ENCODE data around the gene POU2AF1. TPM values are rescaled to one million over a fixed set of nuclear protein-coding genes. Genes with fewer than 3 reads are reported as not detected.

The POU2AF1 gene
- total and polyA plus RNA-seq, 2 experiments from 2014 or later, result not detected

DNA sequence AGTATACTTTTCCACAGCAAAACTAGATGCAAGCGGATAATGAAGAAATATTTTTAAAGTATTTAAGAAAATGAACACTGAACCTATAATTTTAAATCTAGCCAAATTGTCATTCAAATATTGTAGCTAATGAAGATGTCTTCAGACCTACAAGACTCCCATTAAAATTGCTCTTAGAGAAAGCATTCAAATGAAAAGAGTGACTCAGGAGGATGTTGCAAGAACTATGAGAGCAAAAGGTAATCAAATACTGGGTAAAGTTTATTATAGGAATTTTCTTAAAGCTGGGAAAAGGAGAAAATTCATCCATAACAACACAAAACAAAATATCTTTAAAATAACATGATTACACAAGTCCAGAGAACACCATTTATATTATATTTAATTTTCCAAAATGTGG, 5.4 kb upstream of the POU2AF1 start:
- Mint-ChIP-seq H3K36me3 (ENCODE audit: low read depth) (no peaks in the 10 kb centered on the region), H3K27ac (0 out of 2 replicates have a peak overlapping the region, but pooled peaks have one; percentile 54), H3K4me1 (peaks cover 2% of the 10 kb centered on the region; the same call in 1 of the 3 replicates), H3K4me3 (no peak overlapping the region), H3K9me3 (no peaks in the 10 kb centered on the region), H3K27me3 (ENCODE audit: insufficient read depth, low read depth, poor library complexity) (peaks cover 2% of the 10 kb centered on the region)
- no peaks in the 10 kb centered on the region for H3K79me2 ChIP-seq (replicated peaks; ENCODE audit: insufficient read depth)
- no peak overlapping the region for H3K27ac ChIP-seq (ENCODE audit: low read depth)
- no peaks in the 10 kb centered on the region for H3K36me3 ChIP-seq (ENCODE audit: insufficient read depth)
- ATAC-seq (no peak), DNase-seq (ENCODE audit: low spot score) (no peak)
- no peak overlapping the region for H3K4me3 ChIP-seq
- H4K20me1 ChIP-seq (replicated peaks; ENCODE audit: insufficient read depth), result no peaks in the 10 kb centered on the region
- H3K9me2 ChIP-seq (ENCODE audit: insufficient read depth), result peaks cover 17% of the 10 kb centered on the region; the same call in 1 of the 2 replicates
- H3K4me2 ChIP-seq, result no peak overlapping the region
- no peaks in the 10 kb centered on the region for H3F3A ChIP-seq (replicated peaks; ENCODE audit: low read depth)
- TF ChIP-seq STAT1 (IDR thresholded peaks at IDR 0.05; ENCODE audit: unreplicated experiment), result no peak
- TF ChIP-seq ZNF331 (CRISPR knock-in tag; IDR thresholded peaks at IDR 0.05; ENCODE audit: low read depth), result no peak
- TF ChIP-seq EZH2phosphoT487 (IDR thresholded peaks at IDR 0.05; ENCODE audit: unreplicated experiment), result no peak
- TF ChIP-seq, protein P1, sequence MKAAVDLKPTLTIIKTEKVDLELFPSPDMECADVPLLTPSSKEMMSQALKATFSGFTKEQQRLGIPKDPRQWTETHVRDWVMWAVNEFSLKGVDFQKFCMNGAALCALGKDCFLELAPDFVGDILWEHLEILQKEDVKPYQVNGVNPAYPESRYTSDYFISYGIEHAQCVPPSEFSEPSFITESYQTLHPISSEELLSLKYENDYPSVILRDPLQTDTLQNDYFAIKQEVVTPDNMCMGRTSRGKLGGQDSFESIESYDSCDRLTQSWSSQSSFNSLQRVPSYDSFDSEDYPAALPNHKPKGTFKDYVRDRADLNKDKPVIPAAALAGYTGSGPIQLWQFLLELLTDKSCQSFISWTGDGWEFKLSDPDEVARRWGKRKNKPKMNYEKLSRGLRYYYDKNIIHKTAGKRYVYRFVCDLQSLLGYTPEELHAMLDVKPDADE (IDR thresholded peaks at IDR 0.05), result no peak
- no peak for TF ChIP-seq CTCF (conservative IDR thresholded peaks at IDR 0.05; ENCODE audit: low read depth in 2 of 2)
- TF ChIP-seq POLR2AphosphoS5 (IDR thresholded peaks at IDR 0.05; ENCODE audit: low read depth), result no peak
- no peak for TF ChIP-seq ZNF462 (CRISPR knock-in tag; IDR thresholded peaks at IDR 0.05)
- TF ChIP-seq, protein P2, sequence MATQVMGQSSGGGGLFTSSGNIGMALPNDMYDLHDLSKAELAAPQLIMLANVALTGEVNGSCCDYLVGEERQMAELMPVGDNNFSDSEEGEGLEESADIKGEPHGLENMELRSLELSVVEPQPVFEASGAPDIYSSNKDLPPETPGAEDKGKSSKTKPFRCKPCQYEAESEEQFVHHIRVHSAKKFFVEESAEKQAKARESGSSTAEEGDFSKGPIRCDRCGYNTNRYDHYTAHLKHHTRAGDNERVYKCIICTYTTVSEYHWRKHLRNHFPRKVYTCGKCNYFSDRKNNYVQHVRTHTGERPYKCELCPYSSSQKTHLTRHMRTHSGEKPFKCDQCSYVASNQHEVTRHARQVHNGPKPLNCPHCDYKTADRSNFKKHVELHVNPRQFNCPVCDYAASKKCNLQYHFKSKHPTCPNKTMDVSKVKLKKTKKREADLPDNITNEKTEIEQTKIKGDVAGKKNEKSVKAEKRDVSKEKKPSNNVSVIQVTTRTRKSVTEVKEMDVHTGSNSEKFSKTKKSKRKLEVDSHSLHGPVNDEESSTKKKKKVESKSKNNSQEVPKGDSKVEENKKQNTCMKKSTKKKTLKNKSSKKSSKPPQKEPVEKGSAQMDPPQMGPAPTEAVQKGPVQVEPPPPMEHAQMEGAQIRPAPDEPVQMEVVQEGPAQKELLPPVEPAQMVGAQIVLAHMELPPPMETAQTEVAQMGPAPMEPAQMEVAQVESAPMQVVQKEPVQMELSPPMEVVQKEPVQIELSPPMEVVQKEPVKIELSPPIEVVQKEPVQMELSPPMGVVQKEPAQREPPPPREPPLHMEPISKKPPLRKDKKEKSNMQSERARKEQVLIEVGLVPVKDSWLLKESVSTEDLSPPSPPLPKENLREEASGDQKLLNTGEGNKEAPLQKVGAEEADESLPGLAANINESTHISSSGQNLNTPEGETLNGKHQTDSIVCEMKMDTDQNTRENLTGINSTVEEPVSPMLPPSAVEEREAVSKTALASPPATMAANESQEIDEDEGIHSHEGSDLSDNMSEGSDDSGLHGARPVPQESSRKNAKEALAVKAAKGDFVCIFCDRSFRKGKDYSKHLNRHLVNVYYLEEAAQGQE (IDR thresholded peaks at IDR 0.05; ENCODE audit: unreplicated experiment), result no peak
- TF ChIP-seq CREB1 (CRISPR knock-in tag; IDR thresholded peaks at IDR 0.05; ENCODE audit: low read depth), result no peak
- no peak for TF ChIP-seq EZH2 (IDR thresholded peaks at IDR 0.05; ENCODE audit: low read depth, unreplicated experiment)
- TF ChIP-seq ZNF114 (CRISPR knock-in tag; IDR thresholded peaks at IDR 0.05), result no peak
- no peak for TF ChIP-seq NANOG (IDR thresholded peaks at IDR 0.05; ENCODE audit: borderline replicate concordance)
- no peak for TF ChIP-seq JUNB (IDR thresholded peaks at IDR 0.05; ENCODE audit: unreplicated experiment)
- no peaks in the 10 kb centered on the region for H3K27me3 ChIP-seq (ENCODE audit: insufficient read depth)
- H3K4me1 ChIP-seq (ENCODE audit: insufficient read depth), result no peaks in the 10 kb centered on the region
- no peak overlapping the region for H2AFZ ChIP-seq

Measured in GM23338 (cell line).